Fibroblast of villous mesenchyme (primary cell): ENCODE measurements around the gene PCNX3. TPM values are rescaled to one million over a fixed set of nuclear protein-coding genes. Genes with fewer than 3 reads are reported as not detected.

ENCODE experiments used
- DNase-seq: peaks from one replicate; pipeline ENCODE4 v3.0.0-alpha.2; 2010; ENCODE audit warnings: low read depth
- H3K4me3 ChIP-seq: 2 replicates; pipeline ENCODE4 v1.5.1; 2011; ENCODE audit warnings: low read depth, mild to moderate bottlenecking, low read length
- CTCF ChIP-seq: IDR thresholded peaks from 2 replicates; pipeline ENCODE4 v1.5.1; 2012; ENCODE audit warnings: low read depth, mild to moderate bottlenecking, low read length; ENCODE audit not compliant: insufficient read depth
- total RNA-seq: library from RNA; depleted of rRNA; stranded (reverse); fragments of >200 nt; gene quantifications from 2 replicates; pipeline ENCODE4 v1.2.3, GENCODE V29; 2012

Gene PCNX3
- total RNA-seq, 1 donor = 32.4 TPM

- no peak overlapping the region for H3K4me3 ChIP-seq
- TF ChIP-seq CTCF = peak; percentile 71
- DNase-seq = peak; percentile 73
Measured at GRCh38 chr11:65588199-65589054, 27.1 kb upstream of the PCNX3 start.

- TF ChIP-seq CTCF = no peak
- H3K4me3 ChIP-seq = no peak overlapping the region
- no peak for DNase-seq
Measured at GRCh38 chr11:65589444-65590239, 25.9 kb upstream of the PCNX3 start.

GRCh38 chr11:65590240-65590738 lies 25.3 kb upstream of the PCNX3 start:
- no peak overlapping the region for H3K4me3 ChIP-seq
- DNase-seq = peak; percentile 26
- no peak for TF ChIP-seq CTCF

- no peak for DNase-seq
- no peak for TF ChIP-seq CTCF
- no peak overlapping the region for H3K4me3 ChIP-seq
Measured at GRCh38 chr11:65591939-65592857, 23.4 kb upstream of the PCNX3 start.

- no peak overlapping the region for H3K4me3 ChIP-seq
- DNase-seq = no peak
- TF ChIP-seq CTCF = no peak
Measured at GRCh38 chr11:65592858-65593517, 22.6 kb upstream of the PCNX3 start.
